ENCODE data around the gene GRB7. TPM values are rescaled to one million over a fixed set of nuclear protein-coding genes. Genes with fewer than 3 reads are reported as not detected.
"Not testable (repeated sequence)": the region's sequence is repeated elsewhere in the genome, so short reads cannot be mapped to it uniquely, and the experiment has no call there.

Gene GRB7
- polyA plus RNA-seq, 1 donor (not counting 4 experiments of a cell fraction or from before 2014, with no cell fraction given): 4.2 TPM

GRCh38 chr17:39722965-39723848 lies 14.5 kb upstream of the GRB7 start:
- H3K9me1 ChIP-seq (ENCODE audit: control insufficient read depth, extremely low read depth, insufficient read depth, low read length): peaks cover 2% of the 10 kb centered on the region
- no peak overlapping the region for H3K27ac ChIP-seq (ENCODE audit: control insufficient read depth, insufficient read depth, low read length)
- dilution Hi-C loops (cut with MboI; ENCODE audit: extremely low pct_ligation_motif_present, low sequenced_read_pairs): no loop called here

GRCh38 chr17:39724731-39725130 lies 13.0 kb upstream of the GRB7 start:
- FAIRE-seq: no peak
- dilution Hi-C loops (cut with MboI; ENCODE audit: extremely low pct_ligation_motif_present, low sequenced_read_pairs): no loop called here
- H3K36me3 ChIP-seq (ENCODE audit: control insufficient read depth in 2 of 2, extremely low read depth in 1 of 2, insufficient read depth in 2 of 2, low read length in 2 of 2): peaks cover 19 to 25% of the 10 kb centered on the region in 2 experiments

More at GRCh38 chr17:39722965-39723848, 14.5 kb upstream of the GRB7 start:
- Histone ChIP-seq H3K9ac (ENCODE audit: control insufficient read depth, extremely low read depth, insufficient read depth, low read length) (no peak overlapping the region), H2AFZ (ENCODE audit: control insufficient read depth, low read length) (no peak overlapping the region), H4K20me1 (ENCODE audit: control insufficient read depth, extremely low read depth, insufficient read depth, low read length) (no peaks in the 10 kb centered on the region), H3K4me2 (ENCODE audit: control insufficient read depth, extremely low read depth, insufficient read depth, low read depth, low read length) (no peak overlapping the region), H3K79me2 (ENCODE audit: control insufficient read depth, insufficient read depth, low read length) (no peaks in the 10 kb centered on the region), H3K27me3 (ENCODE audit: control insufficient read depth, extremely low read depth, insufficient read depth, low read length) (no peaks in the 10 kb centered on the region), H3K4me1 (ENCODE audit: control insufficient read depth, extremely low read depth, insufficient read depth, low read length) (peaks cover 4% of the 10 kb centered on the region), H3K9me3 (ENCODE audit: control insufficient read depth, low read depth, low read length) (no peaks in the 10 kb centered on the region), H3K36me3 (ENCODE audit: control insufficient read depth in 2 of 2, extremely low read depth in 1 of 2, insufficient read depth in 2 of 2, low read length in 2 of 2) (peaks cover 21 to 25% of the 10 kb centered on the region in 2 experiments), H3K4me3 (ENCODE audit: control insufficient read depth in 2 of 3, extremely low read depth in 1 of 3, insufficient read depth in 2 of 3, low read depth in 1 of 3, low read length in 3 of 3) (no peak overlapping the region)
- no peak for TF ChIP-seq EZH2 (IDR thresholded peaks at IDR 0.05; ENCODE audit: low read length)
- no peak for DNase-seq (ENCODE audit: low read depth, low spot score)
- FAIRE-seq: no peak

DNA sequence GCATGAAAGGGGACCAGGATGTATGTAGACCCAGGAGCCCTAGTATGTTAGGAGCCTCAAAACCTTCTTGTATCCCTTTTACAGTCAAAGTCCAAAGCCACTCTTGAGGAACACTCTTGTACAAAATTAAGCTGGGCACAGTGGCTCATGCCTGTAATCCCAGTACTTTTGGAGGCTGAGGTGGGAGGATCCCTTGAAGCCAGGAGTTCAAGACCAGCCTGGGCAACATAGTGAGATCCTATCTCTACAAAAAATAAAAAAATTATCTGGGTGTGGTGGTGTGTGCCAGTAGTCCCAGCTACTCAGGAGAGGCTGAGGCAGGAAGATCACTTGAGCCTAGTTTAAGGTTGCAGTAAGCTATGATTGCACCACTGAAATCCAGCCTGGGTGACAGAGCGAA lies 11.8 kb upstream of the GRB7 start:
- FAIRE-seq; H4K20me1 ChIP-seq (ENCODE audit: control insufficient read depth, extremely low read depth, insufficient read depth, low read length); H3K4me3 ChIP-seq (ENCODE audit: control insufficient read depth in 2 of 3, extremely low read depth in 1 of 3, insufficient read depth in 2 of 3, low read depth in 1 of 3, low read length in 3 of 3); H3K9me3 ChIP-seq (ENCODE audit: control insufficient read depth, low read depth, low read length); H3K27me3 ChIP-seq (ENCODE audit: control insufficient read depth, extremely low read depth, insufficient read depth, low read length); DNase-seq (ENCODE audit: low read depth, low spot score); H3K9me1 ChIP-seq (ENCODE audit: control insufficient read depth, extremely low read depth, insufficient read depth, low read length); dilution Hi-C loops (cut with MboI; ENCODE audit: extremely low pct_ligation_motif_present, low sequenced_read_pairs); H2AFZ ChIP-seq (ENCODE audit: control insufficient read depth, low read length); H3K79me2 ChIP-seq (ENCODE audit: control insufficient read depth, insufficient read depth, low read length); H3K27ac ChIP-seq (ENCODE audit: control insufficient read depth, insufficient read depth, low read length); H3K9ac ChIP-seq (ENCODE audit: control insufficient read depth, extremely low read depth, insufficient read depth, low read length); H3K4me2 ChIP-seq (ENCODE audit: control insufficient read depth, extremely low read depth, insufficient read depth, low read depth, low read length): not testable (repeated sequence)
- peaks cover 12% of the 10 kb centered on the region for H3K4me1 ChIP-seq (ENCODE audit: control insufficient read depth, extremely low read depth, insufficient read depth, low read length)
- peaks cover 19 to 25% of the 10 kb centered on the region in 2 experiments for H3K36me3 ChIP-seq (ENCODE audit: control insufficient read depth in 2 of 2, extremely low read depth in 1 of 2, insufficient read depth in 2 of 2, low read length in 2 of 2)

More at GRCh38 chr17:39724731-39725130, 13.0 kb upstream of the GRB7 start:
- Histone ChIP-seq H3K27ac (ENCODE audit: control insufficient read depth, insufficient read depth, low read length) (no peak overlapping the region), H3K79me2 (ENCODE audit: control insufficient read depth, insufficient read depth, low read length) (peaks cover under 1% of the 10 kb centered on the region), H2AFZ (ENCODE audit: control insufficient read depth, low read length) (no peak overlapping the region), H3K27me3 (ENCODE audit: control insufficient read depth, extremely low read depth, insufficient read depth, low read length) (no peaks in the 10 kb centered on the region), H3K9me1 (ENCODE audit: control insufficient read depth, extremely low read depth, insufficient read depth, low read length) (peaks cover 2% of the 10 kb centered on the region), H4K20me1 (ENCODE audit: control insufficient read depth, extremely low read depth, insufficient read depth, low read length) (no peaks in the 10 kb centered on the region), H3K4me3 (ENCODE audit: control insufficient read depth in 2 of 3, extremely low read depth in 1 of 3, insufficient read depth in 2 of 3, low read depth in 1 of 3, low read length in 3 of 3) (no peak overlapping the region), H3K9ac (ENCODE audit: control insufficient read depth, extremely low read depth, insufficient read depth, low read length) (no peak overlapping the region), H3K4me2 (ENCODE audit: control insufficient read depth, extremely low read depth, insufficient read depth, low read depth, low read length) (no peak overlapping the region), H3K9me3 (ENCODE audit: control insufficient read depth, low read depth, low read length) (no peaks in the 10 kb centered on the region), H3K4me1 (ENCODE audit: control insufficient read depth, extremely low read depth, insufficient read depth, low read length) (peaks cover 9% of the 10 kb centered on the region)
- DNase-seq (ENCODE audit: low read depth, low spot score): no peak
- TF ChIP-seq EZH2 (IDR thresholded peaks at IDR 0.05; ENCODE audit: low read length) (no peak), CTCF (optimal IDR thresholded peaks at IDR 0.05 in 1 of 3, IDR thresholded peaks at IDR 0.05 in 1 of 3, conservative IDR thresholded peaks at IDR 0.05 in 1 of 3; ENCODE audit: extremely low read depth in 1 of 3, insufficient read depth in 2 of 3, low read length in 3 of 3) (no peak)
